Hematopoietic multipotent progenitor cell treated with erythropoietin and hydrocortisone succinate and interleukin-3 and kit ligand, for 15 days (in vitro differentiated cells): ENCODE data around the gene FEM1A.

Experiments
- DNase-seq: peaks from one replicate; pipeline ENCODE4 v3.0.0-alpha.2; 2015; ENCODE audit warnings: low spot score

The FEM1A gene

GRCh38 chr19:4847190-4847973 is 55.8 kb downstream of the FEM1A start:
- no peak for DNase-seq

GRCh38 chr19:4849019-4849418 is 57.5 kb downstream of the FEM1A start:
- no peak for DNase-seq
